SKM-1 treated with dmso at 0.1 percent for 144 hours (cell line): ENCODE results near the gene PRPH.
"Not testable (repeated sequence)": the region's sequence is repeated elsewhere in the genome, so short reads cannot be mapped to it uniquely, and the experiment has no call there.

ENCODE experiments used
- DNase-seq: peaks from one replicate; lab custom pipeline; 2025; ENCODE audit not compliant: unreplicated experiment; lab: John Stamatoyannopoulos, UW

PRPH gene

GRCh38 chr12:49295082-49295936 lies at the start of gene PRPH:
PRPH (plus strand) TSS chr12:49295147; CDS start chr12:49295201, 54 bp downstream.
- DNase-seq: no peak

DNA sequence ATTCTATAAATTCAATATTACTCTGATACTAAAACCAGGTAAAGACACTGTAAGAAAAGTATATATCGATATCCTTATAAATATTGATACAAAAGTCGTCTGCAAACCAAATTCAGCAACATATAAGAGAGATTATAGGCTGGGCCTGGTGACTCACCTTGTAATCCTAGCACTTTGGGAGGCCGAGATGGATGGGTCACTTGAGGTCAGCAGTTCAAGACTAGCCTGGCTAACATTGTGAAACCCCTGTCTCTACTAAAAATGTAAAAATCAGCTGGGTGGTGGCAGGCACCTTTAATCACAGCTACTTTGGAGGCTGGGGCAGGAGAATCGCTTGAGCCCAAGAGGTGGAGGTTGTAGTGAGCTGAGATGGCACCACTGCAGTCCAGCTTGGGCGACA lies 43.6 kb upstream of the PRPH start:
- DNase-seq: no peak

DNA sequence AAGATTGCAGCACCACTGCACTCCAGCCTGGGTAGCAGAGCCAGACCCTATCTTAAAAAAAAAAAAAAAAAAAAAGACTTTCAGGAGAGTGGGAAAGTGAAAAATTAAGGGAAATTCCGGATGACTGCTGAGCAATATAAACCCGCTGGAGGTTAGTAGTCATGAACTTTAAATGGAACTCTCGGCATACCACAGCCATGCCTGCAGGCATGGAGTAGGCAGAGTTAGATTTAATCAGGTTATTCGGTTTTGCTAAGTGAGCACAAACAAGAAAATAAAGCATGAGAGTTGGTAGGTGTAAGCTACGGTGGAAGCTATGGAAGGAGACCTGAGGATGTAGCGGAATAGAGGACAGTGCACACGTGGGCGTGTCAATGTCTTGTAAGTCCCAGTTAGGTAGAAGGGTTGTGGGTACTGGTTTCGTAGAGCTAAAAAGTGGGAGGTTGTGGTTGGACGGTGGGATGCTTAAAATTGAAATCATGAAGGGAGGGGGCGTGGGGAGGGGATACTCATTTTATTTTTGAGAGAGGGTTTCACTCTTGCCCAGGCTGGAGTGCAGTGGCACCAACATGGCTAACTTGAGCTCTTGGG lies 41.8 kb upstream of the PRPH start:
- no peak for DNase-seq

DNA sequence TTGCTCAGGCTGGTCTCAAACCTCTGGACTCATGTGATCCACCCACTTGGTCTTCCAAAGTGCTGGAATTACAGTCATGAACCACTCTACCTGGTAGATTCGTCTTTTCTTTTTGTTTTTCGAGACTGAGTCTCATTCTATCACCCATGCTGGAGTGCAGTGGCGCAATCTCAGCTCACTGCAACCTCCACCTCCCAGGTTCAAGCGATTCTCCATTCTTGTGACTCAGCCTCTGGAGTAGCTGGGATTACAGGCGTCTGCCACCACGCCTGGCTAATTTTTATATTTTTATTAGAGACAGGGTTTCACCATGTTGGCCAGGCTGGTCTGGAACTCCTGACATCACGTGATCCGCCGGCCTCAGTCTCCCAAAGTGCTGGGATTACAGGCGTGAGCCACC lies 39.5 kb upstream of the PRPH start:
- not testable (repeated sequence) for DNase-seq

DNA sequence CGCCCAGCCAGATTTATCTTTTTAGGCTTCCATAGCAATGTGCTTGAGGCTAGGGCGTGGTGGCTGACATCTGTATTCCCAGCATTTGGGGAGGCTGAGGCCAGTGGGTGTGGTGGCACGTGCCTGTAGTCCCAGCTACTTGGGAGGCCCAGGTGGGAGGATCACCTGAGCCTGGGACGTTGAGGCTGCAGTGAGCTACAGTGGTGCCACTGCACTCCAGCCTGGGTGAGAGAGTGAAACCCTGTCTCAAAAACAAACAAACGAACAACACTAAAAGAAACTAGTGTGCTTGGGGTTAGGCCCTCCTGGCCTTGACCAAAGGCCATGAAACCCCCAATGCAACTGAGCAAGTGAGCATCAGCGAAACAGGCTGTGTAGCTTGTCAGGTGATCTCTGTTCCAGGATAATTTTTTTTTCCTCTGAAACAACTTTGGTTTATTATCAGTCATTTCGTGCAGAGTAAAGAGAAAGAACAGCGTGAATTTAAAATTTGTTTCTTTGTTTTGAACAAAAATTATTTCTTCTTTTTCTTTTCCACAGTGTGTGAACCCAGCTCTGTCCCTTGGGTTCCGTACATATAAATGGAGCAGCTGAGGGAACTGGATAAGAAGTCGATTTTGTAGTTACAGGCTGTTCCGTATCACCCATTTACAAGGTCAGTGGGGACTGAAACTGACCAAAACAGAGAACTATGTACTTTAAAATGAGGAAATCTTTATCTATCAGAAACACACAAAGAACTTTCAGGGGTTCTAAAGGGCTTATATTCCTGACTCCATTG lies 38.9 kb upstream of the PRPH start:
- no peak for DNase-seq

DNA sequence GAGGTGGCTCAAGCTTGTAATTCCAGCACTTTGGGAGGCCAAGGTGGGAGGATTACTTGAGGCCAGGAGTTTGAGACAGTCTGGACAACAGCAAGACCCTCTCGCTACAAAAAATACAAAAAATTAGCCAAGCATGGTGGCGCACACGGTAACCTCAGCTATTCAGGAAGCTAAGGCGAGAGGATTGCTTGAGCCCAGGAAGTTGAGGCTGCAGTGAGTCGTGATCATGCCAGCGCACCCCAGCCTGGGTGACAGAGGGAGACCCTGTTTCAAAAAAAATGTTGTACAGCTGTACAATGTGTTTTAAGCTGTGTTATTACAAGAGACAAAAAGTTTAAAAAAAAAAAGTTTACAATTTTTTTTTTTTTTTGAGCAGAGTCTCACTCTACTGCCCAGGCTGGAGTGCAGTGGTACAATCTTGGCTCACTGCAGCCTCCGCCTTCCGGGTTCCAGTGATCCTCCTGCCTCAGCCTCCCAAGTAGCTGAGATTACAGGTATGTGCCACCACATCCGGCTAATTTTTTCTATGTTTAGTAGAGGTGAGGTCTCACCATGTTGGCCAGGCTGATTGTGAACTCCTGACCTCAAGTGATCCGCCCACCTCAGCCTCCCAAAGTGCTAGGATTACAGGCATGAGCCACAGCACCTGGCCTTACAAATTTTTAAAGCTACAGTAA lies 37.3 kb upstream of the PRPH start:
- DNase-seq: not testable (repeated sequence)

GRCh38 chr12:49259452-49259851 lies 35.5 kb upstream of the PRPH start:
- DNase-seq: no peak

DNA sequence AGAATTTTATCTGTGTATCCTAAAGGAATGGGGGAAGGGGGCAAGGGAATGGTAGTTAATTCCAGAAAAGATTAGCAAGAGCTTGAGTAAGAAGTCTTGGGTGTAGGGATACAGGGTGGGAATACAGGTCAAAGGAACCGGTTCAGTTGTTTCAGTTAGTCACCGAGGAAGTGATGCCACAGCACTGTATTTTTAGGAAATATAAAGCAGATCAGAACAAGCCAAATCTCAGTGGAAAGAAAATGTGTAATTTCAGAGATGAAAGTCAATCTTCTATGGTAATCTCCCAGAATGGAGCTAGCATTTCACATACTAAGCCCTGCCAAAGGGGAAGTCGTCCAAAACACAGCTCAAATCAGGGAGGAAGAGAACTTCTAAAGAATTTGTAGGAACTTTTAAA lies 34.8 kb upstream of the PRPH start:
- no peak for DNase-seq

GRCh38 chr12:49260571-49261363 lies 34.2 kb upstream of the PRPH start:
- DNase-seq: no peak

DNA sequence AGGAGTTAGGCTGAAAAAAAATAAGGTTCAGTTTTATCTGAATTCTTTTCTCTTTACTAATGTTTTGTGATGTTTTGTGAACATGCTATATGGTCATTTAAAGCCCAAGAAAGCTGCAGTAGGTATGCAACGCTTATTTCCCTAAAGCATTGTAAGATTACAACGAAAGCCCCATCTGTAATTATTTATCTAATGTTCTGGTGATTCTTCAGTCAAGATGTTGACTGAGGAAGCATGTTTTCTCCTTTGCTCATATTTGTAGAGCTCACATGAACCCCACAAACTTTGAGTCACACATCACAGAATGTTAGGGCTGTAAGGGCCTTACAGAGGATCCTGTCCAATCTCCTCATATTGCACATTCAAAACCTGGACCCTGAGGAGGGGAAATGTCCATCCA lies 33.2 kb upstream of the PRPH start:
- no peak for DNase-seq

- DNase-seq: no peak
These were observed 31.6 kb upstream of the PRPH start for GRCh38 chr12:49263400-49263763.

GRCh38 chr12:49264466-49264872 lies 30.5 kb upstream of the PRPH start:
- no peak for DNase-seq

GRCh38 chr12:49264873-49265792 lies 29.8 kb upstream of the PRPH start, which contains the start of gene TUBA1C:
TUBA1C (plus strand) TSS chr12:49265082; CDS start chr12:49265182, 100 bp downstream.
- DNase-seq: peak; percentile 66

DNA sequence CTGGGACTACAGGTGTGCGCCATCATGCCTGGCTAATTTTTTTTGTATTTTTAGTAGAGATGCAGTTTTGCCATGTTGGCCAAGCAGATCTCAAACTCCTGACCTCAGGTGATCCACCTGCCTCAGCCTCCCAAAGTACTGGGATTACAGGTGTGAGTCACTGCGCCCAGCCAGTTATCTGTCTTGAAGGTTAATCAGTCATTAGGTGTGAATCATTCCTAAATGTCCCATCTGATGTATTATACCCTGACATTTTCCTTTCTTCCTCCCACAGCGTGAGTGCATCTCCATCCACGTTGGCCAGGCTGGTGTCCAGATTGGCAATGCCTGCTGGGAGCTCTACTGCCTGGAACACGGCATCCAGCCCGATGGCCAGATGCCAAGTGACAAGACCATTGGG lies 25.8 kb upstream of the PRPH start:
- DNase-seq: not testable (repeated sequence)

DNA sequence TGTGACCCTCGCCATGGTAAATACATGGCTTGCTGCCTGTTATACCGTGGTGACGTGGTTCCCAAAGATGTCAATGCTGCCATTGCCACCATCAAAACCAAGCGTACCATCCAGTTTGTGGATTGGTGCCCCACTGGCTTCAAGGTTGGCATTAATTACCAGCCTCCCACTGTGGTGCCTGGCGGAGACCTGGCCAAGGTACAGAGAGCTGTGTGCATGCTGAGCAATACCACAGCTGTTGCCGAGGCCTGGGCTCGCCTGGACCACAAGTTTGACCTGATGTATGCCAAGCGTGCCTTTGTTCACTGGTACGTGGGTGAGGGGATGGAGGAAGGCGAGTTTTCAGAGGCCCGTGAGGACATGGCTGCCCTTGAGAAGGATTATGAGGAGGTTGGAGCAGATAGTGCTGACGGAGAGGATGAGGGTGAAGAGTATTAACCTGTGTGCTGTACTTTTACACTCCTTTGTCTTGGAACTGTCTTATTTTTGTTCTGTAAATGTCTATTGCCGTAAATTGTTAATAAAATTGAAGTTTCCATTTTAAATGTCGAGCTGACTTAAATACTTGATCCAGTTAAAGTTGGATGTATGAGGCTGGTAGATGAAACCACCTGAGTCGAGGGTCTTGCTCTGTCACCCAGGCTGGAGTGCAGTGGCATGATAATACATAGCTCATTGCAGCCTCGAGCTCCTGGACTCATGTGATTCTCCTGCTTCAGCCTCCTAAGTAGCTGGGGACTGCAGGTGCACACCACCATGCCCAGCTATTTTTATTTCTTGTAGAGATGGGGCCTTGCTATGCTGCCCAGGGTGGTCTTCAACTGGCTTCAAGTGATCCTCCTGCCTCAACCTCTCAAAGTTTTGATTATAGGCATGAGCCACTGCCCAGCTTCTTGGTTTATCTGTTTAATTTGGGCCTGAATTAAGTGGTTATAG lies 21.9 kb upstream of the PRPH start:
- no peak for DNase-seq

GRCh38 chr12:49273726-49274395 lies 21.1 kb upstream of the PRPH start:
- DNase-seq: no peak

GRCh38 chr12:49274396-49275069 lies 20.4 kb upstream of the PRPH start:
- no peak for DNase-seq
